GM18907 (cell line): ENCODE measurements around the gene RPS16.
"Not testable (repeated sequence)": the region's sequence is repeated elsewhere in the genome, so short reads cannot be mapped to it uniquely, and the experiment has no call there.

Source experiments
- ATAC-seq: cut with Tn5 transposase; IDR thresholded peaks from one replicate; pipeline ENCODE4 v1.9.1; 2021; ENCODE audit warnings: mild to moderate bottlenecking, moderate library complexity; ENCODE audit not compliant: unreplicated experiment

RPS16 gene

DNA sequence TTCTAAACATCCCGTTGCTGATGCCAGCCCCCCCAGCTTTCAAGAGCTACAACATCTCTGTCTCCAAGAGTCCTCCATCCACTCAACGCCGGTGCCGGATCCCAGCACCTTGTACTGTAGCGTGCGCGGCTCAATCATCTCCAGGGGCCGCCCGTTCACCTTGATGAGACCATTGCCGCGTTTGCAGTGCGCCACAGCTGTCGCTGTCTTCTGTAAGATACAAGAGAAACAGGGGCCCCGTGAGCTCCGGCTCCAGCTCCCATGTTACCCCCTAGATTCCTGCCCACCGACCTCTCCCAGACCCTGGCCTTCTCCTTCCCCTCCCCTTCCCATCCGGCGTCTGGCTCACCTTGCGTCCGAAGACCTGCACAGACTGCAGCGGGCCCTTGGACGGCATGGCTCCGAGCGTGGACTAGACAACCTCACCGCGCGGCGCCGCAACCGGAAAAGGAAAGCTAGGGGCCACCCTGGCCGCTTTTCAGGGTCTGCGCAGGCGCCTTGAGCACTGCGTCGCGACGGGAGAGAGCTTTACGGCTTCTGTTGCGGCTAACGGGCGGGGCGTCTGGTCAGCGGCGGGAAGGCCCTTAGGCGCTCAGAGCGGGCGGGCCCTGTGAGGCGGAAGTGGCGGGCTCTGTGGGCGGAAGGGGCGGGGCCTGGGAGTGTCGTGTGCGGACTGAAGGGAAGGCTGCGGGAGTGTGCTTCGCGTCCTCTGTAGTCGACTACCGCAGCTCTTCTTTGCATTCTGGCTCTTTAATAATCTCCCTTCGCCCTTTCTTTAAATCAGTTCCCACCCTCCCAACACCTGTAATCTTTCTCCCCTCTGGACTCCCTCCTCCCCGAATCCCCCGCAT, at the start of gene RPS16:
TSS of gene RPS16 (minus strand) at position 451 of the 851 bp plus-strand sequence. CDS start at position 397, 54 bp downstream.
- peak; percentile 76 for ATAC-seq

DNA sequence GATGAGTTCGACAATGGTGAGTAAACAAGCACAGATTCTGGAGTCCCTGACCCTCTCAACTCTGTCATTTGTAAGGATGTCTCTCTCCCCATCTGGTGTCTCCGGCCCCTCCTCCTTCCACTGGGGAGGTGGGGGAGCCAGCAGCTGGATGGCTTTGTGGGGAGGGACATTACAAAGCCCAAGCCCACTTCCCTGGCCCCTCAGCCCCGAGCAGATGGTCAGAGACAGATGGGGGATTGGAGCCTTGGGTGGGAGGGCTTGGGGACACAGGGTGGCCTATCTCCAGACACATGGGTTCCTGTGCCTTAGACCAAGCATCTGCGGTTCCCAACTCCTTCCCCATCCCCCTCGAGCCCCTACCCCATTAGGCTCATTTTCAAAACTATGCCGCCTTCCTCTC, 47.4 kb upstream of the RPS16 start:
- no peak for ATAC-seq

DNA sequence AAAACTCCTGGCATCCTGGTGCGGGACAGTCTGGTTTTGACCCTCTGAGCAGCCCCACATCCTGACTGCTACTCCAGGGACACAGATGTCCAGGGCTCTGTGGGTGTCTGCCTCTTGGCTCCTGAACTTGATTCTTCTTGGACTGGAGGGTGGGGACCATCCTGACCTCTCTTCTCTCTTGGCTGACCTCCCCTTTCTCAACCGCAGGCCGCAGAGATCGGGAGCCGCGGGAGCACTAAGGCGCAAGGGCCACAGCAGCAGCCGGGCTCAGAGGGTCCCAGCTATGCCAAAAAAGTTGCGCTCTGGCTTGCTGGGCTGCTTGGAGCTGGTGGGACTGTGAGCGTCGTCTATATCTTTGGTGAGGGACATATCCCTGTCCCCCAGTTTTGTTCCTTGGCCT, 45.9 kb upstream of the RPS16 start:
- no peak for ATAC-seq

DNA sequence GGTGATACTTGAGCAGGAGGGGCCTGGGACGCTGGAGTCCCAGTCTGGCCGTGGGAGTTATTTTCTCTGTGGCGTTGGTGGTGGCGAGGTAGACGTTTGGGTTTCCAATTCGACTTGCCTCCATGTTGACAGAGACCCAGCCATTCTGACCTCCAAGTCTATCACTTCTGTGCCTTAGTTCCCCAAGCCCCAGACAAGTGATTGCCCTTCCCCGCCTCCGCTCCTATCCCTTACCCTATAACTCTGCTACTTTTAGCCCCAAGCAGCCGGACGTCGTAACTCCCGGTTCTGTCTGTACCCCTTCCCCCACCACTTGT, 45.4 kb upstream of the RPS16 start:
- peak; percentile 22 for ATAC-seq

DNA sequence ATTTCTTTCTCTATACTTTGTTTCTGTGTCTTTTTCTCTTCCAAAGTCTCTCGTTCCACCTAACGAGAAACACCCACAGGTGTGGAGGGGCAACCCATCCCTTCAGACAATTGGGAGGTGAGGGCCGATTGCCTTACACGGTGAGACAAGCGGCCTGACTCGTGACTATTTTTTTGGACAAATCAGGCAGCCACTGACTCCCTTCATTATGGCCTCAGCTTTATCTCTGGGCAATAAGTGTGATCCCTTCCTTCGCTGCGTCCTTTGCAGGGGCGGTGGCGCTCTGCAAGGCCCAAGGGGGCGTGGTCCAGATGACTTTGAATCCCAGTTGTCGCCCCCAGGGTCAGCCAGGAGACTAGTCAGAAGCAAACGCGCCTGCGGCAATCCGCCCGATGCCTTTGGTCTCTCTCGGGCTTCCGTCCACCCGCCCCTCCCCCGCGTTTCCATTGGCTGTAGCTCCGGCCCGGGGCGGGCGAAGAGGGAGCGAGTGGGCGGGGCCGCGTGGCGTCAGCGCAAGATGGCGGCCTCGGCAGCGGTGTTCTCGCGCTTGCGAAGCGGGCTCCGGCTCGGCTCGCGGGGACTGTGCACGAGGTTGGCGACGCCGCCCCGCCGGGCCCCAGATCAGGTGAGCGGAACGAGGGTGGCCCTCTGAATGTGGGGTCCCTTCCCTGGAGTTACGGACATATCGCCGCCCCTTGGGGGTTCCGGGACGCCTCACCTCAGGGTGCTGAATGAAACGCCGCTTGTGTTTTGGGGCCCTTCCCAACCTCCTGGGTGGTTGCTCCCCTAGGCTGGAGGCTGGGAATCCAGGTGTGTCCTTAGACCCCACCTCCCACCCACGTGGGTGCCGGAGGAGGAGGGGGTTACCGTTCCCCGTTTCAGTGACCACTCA, 44.8 kb upstream of the RPS16 start, which contains the start of gene TIMM50:
TSS of gene TIMM50 (plus strand) at position 502 of the 892 bp plus-strand sequence. CDS start at position 518, 16 bp downstream.
- peak; percentile 83 for ATAC-seq

DNA sequence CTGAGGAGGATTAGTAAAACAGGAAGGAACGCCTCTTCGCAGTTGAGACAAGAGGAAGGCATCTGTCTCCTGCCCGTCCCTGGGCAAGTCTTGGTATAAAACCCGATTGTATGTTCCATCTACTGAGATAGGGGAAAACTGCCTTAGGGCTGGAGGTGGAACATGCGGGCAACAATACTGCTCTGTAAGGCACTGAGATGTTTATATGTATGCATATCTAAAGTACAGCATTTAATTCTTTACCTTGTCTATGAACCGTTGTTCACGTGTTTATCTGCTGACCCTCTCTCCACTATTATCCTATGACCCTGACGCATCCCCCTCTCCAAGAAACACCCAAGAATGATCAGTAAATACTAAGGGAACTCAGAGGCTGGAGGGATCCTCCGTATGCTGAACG, 44.2 kb upstream of the RPS16 start:
- no peak for ATAC-seq

DNA sequence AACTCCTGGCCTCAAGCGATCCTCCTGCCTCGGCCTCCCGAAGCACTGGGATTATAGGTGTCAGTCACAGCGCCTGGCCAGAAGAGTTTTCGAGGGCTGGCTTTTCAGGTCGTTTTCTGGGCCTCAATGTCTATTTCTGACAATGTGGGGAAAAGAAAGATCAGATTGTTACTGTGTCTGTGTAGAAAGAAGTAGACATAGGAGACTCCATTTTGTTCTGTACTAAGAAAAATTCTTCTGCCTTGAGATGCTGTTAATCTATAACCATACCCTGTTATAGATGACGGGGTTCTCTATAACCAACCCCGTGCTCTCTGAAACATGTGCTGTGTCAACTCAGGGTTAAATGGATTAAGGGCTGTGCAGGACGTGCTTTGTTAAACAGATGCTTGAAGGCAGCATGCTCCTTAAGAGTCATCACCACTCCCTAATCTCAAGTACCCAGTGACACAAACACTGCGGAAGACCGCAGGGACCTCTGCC, 43.6 kb upstream of the RPS16 start:
- ATAC-seq, result not testable (repeated sequence)

DNA sequence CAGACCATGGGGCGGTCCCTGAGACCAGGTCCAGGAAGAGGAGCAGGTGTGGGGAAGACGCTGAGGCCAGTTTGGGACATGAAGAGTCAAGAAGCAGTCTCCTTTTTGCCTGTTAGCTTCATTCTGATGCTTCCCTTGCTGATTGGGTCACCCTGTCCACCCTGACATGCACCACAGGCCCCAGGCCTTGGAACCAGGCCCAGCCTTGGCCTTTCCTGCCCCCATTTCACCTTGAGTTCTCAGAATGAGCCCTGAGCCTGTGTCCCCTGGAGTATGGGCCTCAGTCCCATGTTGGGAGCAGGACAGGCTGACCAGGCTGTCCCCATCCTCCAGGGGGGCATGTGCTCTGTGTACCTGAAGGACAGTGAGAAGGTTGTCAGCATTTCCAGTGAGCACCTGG, 40.0 kb upstream of the RPS16 start:
- no peak for ATAC-seq

DNA sequence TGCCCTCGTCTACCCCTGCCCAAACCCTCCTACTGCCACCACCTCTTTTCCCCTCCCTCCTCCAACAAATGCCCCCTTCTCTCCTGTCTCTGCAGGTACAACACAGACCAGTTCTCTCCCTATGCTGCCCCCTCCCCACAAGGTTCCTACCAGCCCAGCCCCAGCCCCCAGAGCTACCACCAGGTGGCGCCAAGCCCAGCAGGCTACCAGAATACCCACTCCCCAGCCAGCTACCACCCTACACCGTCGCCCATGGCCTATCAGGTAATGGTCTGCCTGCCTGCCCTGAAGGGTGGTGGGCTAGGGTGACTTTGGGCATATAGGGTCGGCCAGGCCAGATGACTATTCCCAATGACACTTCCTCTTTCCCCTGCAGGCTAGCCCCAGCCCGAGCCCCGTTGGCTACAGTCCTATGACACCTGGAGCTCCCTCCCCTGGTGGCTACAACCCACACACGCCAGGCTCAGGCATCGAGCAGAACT, 38.4 kb upstream of the RPS16 start:
- ATAC-seq, result no peak

DNA sequence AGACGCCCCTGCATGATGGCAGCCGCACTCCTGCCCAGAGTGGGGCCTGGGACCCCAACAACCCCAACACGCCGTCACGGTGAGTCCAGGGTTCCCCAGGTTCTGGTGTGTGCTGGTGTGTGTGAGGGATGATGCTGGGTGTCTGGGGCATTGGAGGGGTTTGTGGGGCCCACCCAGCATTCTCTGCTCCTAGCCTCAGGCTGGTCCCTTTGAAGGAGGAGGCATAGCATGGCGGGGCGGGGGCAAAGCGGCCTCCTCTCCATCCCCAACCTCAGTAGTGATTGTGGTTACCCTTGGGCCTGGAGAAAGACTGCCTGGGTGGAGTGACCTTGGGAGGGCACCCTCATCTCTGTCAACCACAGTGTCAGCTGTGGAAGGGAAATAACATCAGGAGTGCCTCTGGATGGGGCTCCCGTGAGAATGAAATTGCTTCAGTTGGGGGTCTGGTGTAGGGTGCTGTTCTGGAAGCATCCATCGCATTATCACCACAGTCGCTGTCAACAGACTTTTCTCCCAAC, 37.8 kb upstream of the RPS16 start:
- no peak for ATAC-seq

DNA sequence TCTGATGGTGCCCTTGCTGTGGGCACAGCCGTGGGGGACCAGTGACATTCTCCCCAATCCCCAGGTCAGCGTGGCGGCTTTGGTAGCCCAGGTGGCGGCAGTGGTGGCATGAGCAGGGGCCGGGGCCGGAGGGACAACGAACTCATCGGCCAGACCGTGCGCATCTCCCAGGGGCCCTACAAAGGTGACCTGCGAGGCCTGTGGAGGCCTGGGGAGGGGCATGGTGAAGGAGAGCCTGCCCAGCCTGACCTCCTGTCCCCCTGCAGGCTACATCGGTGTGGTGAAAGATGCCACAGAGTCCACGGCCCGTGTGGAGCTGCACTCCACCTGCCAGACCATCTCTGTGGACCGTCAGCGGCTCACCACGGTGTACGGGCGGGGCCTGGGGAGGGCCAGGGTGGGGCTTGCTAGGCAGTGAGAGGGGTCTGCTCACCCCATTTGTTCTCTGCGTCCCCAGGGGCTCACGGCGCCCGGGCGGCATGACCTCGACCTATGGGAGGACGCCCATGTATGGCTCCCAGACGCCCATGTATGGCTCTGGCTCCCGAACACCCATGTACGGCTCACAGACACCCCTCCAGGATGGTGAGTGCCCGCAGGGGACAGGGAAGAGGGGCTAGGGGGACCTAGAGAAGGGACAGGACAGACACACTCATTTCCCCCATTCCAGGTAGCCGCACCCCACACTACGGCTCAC, 37.1 kb upstream of the RPS16 start:
- ATAC-seq, result no peak

DNA sequence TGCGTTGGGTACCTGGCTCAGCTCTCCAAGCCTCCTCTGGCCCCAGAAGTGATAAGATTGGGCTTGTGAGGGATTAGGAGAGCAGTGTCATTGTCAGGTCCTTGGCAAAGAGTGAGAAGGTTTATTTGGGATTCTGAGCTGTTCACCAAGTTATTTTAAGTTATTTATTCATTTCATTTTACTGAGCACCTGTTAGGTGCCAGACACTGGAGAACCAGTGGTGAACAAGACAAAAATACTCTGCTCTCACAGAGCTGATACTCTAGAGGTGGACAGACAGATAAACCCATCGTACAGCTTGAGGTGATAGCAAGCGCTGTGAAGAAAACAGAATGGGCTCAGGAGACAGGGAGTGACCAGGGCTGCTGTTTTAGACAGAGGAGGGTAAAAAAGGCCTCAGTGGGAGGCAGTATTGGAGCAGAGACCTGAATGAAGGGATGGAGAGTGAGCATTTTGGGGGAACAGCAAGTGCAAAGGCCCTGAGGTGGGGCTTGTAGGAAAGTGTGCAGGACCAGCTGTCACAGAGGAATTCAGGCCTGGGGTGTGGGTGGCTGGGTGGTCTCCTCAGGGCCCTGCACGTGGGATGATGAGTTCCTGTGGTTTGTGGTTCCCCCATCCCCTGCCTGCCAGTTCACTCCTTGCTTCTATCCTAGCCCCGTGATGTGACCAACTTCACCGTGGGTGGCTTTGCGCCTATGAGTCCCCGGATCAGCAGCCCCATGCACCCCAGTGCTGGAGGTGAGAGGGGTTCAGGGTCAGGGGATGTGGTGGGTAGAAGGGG, 36.2 kb upstream of the RPS16 start:
- no peak for ATAC-seq

DNA sequence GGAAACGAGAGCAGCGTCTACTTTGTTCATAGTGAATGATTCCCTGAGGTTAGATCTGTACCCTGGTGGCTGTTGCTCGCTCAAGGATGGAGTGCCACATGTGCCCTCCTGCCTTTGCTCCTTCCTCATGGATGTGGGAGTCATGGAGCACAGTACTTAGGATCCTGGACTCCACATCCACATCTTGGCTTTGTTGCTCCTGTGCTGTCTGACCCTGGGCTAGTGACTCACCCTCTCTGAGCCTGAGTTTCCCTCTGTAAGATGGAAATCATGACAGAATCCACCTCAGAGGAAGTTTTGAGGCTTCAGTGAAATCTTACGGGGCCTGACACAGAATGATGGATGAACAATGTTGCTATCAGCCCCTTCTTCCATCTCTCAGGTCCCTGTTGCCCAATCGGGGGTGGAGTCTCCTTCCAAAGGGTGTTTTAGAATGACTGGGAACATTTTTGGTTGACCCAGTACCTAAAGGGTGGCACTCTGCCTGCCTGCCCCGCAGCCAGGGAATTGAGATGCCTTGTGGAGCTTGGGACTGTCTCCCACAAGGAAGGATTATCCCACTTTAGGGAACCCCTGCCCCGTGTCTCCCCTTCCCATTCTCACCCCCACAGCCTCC, 35.1 kb upstream of the RPS16 start:
- ATAC-seq, result no peak

DNA sequence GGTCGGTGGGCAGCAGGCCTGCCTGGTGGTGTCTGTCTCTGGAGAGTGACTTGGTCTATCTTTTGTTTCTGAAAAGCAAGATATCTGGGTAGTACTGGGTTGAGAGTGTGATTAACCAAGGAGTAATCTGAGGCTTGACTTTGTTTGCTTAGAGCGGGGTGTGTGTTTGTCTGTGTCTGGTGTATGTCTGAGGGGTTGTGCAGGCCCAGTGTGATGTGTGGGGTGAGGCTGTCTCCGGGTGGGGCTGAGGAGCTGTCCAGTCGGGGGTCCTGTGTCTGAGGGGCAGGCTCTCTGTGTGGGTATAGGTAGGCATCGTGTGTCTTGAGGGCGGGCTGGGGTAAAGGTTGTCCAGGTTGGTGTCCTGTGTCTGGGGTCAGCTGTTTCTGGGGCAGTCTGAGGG, 33.8 kb upstream of the RPS16 start:
- no peak for ATAC-seq

DNA sequence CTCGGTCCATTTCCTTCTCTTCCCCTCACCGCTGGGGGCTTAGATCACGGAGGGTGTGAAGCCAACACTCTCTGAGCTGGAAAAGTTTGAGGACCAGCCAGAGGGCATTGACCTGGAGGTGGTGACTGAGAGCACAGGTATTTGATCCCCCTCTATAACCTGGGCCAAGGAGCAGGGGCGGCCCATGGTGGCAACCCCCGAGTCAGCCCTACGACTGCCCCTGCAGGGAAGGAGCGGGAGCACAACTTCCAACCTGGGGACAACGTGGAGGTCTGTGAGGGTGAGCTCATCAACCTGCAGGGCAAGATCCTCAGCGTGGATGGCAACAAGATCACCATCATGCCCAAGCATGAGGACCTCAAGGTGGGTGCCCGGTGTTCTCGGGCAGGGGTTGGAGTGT, 33.3 kb upstream of the RPS16 start:
- ATAC-seq, result no peak

DNA sequence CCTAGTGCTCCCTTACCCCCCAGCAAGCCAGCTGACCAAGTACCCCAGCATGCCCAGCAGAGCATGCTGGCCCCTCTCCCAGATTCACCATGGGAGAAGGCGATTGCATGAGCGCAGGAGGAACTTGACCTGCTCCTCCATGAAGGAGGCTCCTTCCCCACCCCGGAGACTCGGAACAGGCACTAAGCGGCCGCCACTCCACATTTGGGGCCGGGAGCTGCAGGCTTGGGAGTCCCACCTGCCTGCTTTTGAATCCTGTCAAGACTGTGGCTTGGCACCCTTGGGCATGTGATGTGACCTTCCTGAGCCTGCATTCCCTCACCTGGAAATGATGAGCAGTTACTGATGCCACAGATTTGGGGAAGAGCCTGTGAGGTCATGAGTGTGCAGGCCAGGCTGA, 32.2 kb upstream of the RPS16 start:
- ATAC-seq, result no peak

DNA sequence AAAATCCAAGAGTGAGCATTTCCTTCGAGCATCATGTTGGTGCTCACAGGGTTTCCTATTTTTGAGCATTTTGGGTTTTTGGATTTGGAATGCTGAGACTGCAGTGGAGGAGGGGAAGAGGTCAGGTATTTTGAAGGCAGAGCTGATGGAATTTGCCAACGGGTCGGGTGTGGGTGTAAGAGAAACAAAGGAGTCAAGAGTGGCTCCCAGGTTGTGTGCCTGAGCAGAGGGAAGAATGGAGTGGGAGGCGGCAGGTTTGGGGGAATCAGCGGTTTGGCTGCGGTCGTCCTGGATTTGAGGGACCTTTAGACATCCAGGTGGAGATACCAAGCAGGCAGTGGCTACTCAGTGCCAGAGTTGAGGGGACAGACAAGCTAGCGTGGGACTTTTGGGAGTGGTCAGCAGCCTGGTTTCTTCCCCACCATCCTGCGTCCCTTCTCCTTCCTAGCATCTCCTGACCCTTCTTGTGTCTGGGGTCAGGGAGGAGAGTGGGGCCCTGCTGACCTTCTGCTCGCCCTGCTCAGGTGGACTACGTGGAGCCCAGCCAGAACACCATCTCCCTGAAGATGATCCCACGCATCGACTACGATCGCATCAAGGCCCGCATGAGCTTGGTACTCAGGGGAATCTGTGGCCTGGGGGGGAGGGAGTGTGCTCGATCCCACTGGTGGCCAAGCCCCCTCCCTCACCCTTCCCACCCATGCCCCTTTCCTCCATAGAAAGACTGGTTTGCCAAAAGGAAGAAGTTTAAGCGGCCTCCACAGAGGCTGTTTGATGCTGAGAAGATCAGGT, 30.4 kb upstream of the RPS16 start:
- ATAC-seq, result no peak

DNA sequence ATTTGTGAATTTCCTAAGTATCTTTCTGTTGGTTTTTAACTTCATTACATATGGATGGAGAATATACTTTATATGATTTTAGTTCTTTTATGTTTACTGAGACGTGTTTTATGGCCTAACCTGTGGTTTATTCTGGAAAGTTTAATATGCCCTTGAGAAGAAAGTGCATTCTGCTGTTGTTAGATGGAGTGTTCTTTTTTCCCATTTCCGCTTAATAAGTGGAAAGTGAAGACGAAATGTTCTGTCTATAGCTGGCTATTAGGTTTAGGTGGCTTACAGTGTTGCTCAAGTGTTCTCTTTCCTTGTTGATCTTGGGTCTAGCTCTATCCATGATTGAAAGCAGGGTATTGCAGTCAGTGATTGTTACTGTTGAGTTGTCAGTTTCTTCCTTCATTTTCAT, 27.7 kb upstream of the RPS16 start:
- ATAC-seq, result no peak

DNA sequence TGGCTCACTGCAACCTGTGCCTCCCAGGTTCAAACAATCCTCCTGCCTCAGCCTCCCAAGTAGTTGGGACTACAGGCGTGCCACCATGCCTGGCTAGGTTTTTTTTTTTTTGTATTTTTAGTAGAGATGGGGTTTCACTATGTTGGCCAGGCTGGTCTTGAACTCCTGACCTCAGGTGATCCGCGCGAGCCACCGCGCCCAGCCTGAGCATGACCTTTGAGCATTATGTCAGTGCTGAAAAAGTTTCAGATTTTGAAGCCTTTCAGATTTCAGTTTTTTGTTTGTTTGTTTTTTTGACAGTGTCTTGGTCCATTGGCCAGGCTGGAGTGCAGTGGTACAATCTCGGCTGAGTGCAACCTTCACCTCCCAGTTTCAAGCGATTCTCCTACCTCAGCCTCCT, 15.5 kb upstream of the RPS16 start:
- ATAC-seq, result not testable (repeated sequence)
